ENCODE results near the gene BCL2L12. TPM values are rescaled to one million over a fixed set of nuclear protein-coding genes. Genes with fewer than 3 reads are reported as not detected.

BCL2L12 gene
- total RNA-seq, 1 donor from 2014 or later = 50.1 TPM

DNA sequence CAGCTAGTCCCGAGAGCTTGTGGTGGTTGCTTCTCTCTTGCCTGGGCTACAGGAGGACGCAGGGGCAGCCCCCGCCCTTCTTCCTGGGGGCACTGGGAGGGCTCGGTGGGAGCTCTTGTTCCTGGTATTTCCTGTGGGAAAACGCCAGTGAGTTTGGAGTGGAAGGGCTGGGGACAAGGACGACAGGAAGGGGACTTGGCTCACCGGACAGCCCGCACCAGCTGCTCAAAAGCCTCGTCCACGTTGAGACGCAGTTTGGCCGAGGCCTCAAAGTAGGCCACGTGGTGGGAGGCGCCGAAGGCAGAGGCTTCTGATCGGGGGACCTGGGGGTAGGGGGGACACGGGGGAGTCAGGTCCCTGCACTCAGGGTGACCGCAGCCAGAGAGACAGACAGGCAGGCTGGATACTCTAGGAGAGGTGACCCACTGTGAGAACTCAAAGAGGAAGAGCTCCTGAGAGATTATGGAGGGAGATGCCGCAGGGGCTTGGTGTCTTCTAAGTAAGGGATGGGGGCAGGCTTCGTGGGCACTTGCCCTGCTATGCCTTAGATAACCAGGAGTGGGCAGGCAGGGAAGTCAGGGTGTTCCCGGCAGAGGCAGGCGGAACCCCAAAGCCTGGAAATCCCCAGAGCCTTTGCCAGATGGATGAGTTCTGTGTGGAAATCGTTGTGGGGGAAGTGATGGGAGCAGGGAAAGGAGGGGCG, 30.1 kb upstream of the BCL2L12 start:
- H3K27me3 Mint-ChIP-seq (ENCODE audit: unreplicated experiment) = peaks cover 35% of the 10 kb centered on the region
- peak overlapping the region; percentile 57 for H3K27ac Mint-ChIP-seq (ENCODE audit: unreplicated experiment)
- DNase-seq (ENCODE audit: low spot score) = no peak
- no peak for TF ChIP-seq CTCF (IDR thresholded peaks at IDR 0.05; ENCODE audit: unreplicated experiment)
- H3K4me1 Mint-ChIP-seq (ENCODE audit: unreplicated experiment) = peaks cover 41% of the 10 kb centered on the region
- no peaks in the 10 kb centered on the region for H3K36me3 Mint-ChIP-seq (ENCODE audit: low read depth, unreplicated experiment)
- H3K4me3 Mint-ChIP-seq (ENCODE audit: unreplicated experiment) = peak overlapping the region; percentile 47
- H3K9me3 Mint-ChIP-seq (ENCODE audit: unreplicated experiment) = no peaks in the 10 kb centered on the region

DNA sequence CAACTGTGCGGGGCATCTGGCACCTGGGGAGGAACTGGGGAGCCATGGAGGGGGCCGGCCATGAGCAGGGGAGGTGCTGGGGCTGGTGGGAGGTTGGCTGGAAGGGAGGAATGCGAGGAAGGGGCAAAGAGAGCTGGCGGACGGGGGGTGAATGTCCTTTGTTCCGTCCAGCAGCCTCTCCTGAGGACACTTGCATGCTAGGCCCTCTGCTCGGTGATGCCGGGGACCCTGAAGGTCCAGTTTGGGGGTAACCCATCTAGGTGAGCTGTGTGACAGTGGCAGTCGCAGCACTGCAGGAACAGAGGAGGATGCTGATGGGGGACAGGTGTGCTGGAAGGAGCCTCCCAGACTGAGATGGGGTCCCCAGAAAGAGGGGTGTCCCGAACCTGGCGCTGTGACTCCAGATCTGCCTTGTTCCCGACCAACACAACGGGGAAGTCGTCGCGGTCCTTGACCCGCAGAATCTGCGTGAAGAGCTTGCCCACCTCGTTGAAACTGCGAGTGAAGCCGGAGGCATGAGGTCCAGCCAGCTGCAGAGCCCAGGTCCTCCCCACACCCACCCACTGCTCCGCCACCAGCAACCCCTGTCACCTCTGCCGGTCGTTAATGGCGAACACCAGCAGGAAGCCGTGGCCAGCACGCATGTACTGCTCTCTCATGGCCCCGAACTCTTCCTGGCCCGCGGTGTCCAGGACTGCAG, 29.4 kb upstream of the BCL2L12 start:
- Mint-ChIP-seq H3K9me3 (ENCODE audit: unreplicated experiment) (no peaks in the 10 kb centered on the region), H3K4me1 (ENCODE audit: unreplicated experiment) (peaks cover 45% of the 10 kb centered on the region), H3K36me3 (ENCODE audit: low read depth, unreplicated experiment) (no peaks in the 10 kb centered on the region), H3K27ac (ENCODE audit: unreplicated experiment) (peak overlapping the region; percentile 48), H3K27me3 (ENCODE audit: unreplicated experiment) (peaks cover 39% of the 10 kb centered on the region), H3K4me3 (ENCODE audit: unreplicated experiment) (no peak overlapping the region)
- no peak for TF ChIP-seq CTCF (IDR thresholded peaks at IDR 0.05; ENCODE audit: unreplicated experiment)
- DNase-seq (ENCODE audit: low spot score) = no peak

DNA sequence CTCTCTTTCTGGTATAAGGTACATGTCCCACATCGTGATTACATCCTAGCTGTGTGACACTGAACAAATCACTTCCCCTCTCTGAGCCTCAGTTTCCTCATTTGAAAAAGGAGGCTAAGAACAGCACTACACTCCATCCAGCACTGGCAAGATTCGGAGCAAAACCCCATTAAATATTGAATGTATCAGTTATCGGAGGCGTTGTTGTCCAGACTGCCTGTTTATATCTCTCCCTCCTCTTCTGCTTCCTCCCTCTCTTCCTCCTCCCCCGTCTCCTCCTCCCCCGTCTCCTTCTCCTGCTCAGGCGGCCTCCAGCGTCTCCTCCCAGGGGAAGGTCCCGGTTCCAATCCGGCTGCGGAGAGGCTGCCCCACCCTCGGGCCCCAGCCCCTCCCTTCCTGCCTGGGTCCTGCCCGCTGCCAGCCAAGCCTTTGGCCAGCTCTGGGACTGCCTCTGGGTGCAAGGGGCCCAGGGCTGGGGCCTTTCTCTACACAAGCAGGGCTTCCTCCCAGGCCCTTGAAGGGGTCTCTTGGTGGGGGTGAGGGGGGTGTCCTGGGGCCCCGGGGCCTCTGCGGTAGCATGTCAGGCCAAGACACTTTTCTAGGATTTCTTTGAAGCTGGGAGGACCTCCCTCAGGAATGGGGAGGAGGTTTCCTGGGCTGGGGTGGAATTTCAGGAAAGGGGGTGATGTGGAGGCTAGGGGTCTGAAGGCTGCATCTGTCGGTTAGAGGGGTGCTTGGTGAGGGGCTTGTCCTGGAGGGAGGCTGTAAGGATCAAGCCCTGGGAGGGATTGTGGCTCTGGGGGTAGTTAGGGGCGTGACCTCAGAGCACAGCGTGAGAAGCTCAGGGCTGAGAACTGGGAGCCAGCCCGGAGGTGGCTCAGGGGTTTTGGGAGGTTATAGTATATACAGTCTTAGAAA, 27.7 kb upstream of the BCL2L12 start:
- no peaks in the 10 kb centered on the region for H3K9me3 Mint-ChIP-seq (ENCODE audit: unreplicated experiment)
- TF ChIP-seq CTCF (IDR thresholded peaks at IDR 0.05; ENCODE audit: unreplicated experiment) = no peak
- H3K4me3 Mint-ChIP-seq (ENCODE audit: unreplicated experiment) = peak overlapping the region; percentile 87
- H3K4me1 Mint-ChIP-seq (ENCODE audit: unreplicated experiment) = peaks cover 54% of the 10 kb centered on the region
- DNase-seq (ENCODE audit: low spot score) = peak; percentile 33
- H3K36me3 Mint-ChIP-seq (ENCODE audit: low read depth, unreplicated experiment) = peaks cover 7% of the 10 kb centered on the region
- peak overlapping the region; percentile 53 for H3K27ac Mint-ChIP-seq (ENCODE audit: unreplicated experiment)
- H3K27me3 Mint-ChIP-seq (ENCODE audit: unreplicated experiment) = peaks cover 44% of the 10 kb centered on the region

DNA sequence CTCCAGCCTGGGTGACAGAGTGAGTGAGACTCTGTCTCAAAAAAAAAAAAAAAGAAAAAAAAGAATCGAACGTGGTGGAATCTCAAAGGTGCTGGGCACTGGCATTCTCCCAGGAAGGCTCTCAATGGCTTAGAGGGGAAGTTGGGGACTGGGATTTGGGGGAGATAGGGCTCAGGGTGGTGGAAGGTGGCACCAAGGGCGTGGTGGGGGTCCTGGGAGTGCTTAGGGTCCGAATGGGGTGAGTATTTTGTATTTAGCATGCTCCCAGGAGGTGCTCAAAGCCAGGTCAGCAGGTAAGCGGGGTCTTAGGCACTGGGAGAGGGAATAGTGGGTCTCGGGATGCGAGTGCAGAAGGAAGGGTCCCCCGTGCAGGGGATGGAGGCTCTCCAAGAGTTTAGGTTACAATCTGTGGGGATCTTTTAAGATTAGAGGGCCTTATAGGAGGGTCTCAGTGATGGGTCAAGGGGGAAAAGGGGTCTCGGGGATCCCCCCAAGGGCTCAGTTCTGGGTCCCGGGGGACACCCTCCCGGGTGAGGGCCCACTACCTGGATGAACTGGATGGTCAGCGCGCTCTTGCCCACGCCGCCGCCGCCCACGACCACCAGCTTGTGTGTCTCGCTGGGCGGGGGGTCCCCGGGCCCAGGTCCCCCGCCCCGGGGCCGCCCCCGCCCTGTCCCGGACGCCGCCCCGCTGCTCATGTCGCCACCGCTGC, 26.2 kb upstream of the BCL2L12 start:
- no peak for DNase-seq (ENCODE audit: low spot score)
- peak overlapping the region; percentile 87 for H3K4me3 Mint-ChIP-seq (ENCODE audit: unreplicated experiment)
- no peaks in the 10 kb centered on the region for H3K9me3 Mint-ChIP-seq (ENCODE audit: unreplicated experiment)
- peaks cover 13% of the 10 kb centered on the region for H3K36me3 Mint-ChIP-seq (ENCODE audit: low read depth, unreplicated experiment)
- peaks cover 68% of the 10 kb centered on the region for H3K4me1 Mint-ChIP-seq (ENCODE audit: unreplicated experiment)
- peaks cover 46% of the 10 kb centered on the region for H3K27me3 Mint-ChIP-seq (ENCODE audit: unreplicated experiment)
- TF ChIP-seq CTCF (IDR thresholded peaks at IDR 0.05; ENCODE audit: unreplicated experiment) = no peak
- peak overlapping the region; percentile 74 for H3K27ac Mint-ChIP-seq (ENCODE audit: unreplicated experiment)

Data from endothelial cell (in vitro differentiated cells).